GM19099 (cell line): ENCODE results near the gene ECM1.

Source experiments
- POLR2A ChIP-seq: IDR thresholded peaks from 3 replicates; pipeline ENCODE4 v1.6.1; 2011; ENCODE audit warnings: low read depth; ENCODE audit not compliant: insufficient read length; ENCODE audit errors: extremely low read depth

ECM1 gene

DNA sequence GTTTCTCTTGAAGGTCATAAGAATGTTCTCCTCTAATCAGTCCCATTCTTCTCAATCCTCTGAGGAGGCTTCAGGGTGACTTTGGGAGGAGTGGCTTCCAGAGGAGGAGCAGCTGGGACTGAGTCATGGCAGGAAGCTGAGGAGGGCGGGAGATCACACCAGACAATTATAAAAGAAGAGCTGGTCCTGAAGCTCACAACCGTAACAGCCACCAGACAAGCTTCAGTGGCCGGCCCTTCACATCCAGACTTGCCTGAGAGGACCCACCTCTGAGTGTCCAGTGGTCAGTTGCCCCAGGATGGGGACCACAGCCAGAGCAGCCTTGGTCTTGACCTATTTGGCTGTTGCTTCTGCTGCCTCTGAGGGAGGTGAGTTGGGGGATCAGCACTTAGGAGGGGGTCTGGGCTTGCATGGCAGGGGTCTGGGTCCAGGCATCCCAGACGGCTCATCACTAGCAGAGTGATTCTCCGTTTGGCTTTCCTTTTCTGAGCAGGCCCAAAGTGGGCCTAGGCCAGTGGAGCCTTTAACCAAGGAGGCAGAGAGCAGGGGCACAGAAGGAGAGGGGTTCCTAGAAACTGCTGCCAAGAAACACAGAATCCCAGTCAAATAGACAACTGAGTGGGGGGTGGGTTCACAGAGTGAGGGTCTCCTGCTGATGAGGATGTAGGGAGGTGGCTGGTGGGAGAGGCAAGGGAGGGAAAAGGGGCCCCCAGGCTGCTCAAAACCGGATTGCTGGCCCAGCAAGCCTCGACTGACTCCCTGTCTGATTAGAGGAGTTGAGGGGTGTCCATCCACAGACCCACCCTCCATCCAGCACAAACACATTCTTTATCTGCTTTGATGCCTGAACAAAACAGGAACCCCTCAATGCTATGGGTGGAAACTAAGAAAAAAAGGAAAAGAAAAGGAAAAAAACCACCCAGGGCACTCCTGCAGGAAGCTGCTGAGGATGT, at the start of gene ECM1:
Gene ECM1 (plus strand): TSS at position 198 of the 953 bp plus-strand sequence. CDS start 101 bp downstream, at position 299.
- TF ChIP-seq POLR2A: no peak

DNA sequence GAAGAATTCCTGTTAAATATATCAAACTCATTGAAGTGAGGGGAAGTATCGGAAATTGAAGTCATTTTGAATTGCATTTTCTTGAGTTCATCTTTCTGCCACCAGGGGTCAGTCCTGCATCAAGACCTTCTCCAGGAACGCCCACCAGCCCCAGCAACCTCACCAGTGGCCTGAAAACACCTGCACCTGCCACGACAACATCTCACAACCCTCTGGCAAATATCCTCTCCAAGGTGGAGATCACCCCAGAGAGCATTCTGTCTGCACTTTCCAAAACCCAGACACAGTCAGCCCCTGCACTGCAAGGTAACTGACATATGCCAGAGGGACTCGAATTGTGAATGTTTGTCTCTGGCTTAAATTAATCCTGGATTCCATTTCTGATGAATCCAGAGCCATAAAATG, 43.5 kb upstream of the ECM1 start:
- TF ChIP-seq POLR2A: no peak

DNA sequence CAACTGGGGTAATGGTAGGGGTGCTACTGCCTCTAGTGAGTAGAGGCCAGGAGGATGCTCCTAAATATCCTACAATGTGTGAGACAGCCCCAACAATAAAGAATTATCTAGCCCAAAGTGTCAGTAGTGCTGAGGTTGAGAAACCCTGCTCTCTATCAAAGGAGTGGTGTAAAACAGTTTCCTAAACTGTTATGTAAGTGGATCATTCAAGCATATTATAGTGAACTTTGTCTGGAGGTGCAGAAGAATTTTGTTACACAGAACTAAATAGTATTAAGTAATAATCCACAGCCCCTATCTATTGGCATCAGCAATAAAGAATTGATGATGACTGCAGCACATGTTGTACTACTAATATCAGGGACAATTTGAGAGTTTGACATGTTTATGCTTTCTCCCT, 40.9 kb upstream of the ECM1 start:
- no peak for TF ChIP-seq POLR2A

DNA sequence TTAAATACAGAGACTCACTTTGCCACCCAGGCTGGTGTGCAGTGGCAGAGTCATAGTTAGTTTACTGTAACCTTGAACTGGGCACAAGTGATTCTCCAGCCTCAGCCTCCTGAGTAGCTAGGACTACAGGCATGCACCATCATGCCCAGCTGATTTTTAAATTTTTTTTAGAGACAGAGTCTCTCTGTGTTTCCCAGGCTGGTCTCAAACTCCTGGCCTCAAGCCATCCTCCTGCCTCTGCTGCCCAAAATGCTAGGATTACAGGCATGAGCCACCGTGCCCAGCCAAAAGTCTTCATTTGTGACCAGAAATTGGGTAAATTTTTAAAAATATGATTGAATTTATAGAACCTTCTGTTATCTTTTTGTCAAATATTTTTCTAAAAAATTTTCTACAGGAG, 38.6 kb upstream of the ECM1 start:
- no peak for TF ChIP-seq POLR2A

DNA sequence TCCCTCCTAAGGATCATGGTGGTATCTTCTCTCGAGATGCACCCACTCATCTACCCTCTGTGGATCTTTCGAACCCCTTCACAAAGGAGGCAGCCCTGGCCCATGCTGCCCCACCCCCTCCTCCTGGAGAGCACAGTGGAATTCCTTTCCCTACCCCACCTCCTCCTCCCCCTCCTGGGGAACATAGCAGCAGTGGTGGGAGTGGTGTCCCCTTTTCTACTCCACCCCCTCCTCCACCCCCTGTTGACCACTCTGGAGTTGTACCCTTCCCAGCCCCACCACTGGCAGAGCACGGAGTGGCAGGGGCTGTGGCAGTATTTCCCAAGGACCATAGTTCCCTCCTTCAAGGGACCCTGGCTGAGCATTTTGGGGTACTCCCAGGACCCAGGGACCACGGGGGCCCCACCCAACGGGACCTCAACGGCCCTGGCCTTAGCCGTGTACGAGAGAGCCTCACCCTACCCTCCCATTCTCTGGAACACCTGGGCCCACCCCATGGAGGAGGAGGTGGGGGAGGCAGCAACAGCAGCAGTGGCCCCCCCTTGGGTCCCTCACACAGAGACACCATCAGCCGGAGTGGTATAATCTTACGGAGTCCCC, 35.2 kb upstream of the ECM1 start:
- no peak for TF ChIP-seq POLR2A

DNA sequence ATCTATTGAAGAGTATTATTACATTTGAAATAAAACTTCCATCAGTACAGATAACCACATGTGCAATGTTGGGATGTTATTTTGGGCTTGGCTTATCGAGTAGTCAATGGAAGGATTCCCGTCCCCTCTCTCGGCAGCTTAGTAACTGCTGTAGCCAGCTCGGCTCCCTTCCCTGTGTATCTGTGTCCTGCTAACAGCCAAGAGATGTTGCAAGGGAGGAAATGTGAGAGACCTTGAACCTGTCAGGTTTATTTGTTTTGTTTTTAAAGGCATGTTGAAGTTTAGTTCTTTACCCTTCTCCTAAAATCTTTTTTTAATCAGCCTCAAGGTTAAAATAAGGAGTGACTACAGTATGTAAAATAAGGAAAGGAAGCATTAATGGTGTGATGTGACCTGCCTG, 34.2 kb upstream of the ECM1 start:
- TF ChIP-seq POLR2A: no peak

DNA sequence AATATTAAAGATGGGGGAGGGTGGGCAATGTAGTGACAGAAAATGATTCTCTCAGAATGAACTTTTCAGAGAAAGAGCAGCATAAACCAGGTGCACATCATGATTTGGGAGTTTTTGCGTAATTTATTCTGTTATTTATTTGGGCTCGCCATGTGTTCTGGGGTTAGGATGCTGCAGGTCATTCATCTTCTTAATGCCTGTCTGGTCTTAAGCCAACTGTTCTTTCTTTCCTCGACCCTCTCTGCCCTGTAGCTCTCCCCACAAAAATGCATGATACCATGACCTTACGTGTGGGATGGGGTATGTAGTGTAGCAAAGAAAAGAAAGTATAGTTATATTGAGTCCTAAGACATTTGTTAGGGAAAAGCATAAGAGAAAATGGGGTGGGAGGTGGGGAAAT, 33.0 kb upstream of the ECM1 start:
- TF ChIP-seq POLR2A: no peak

DNA sequence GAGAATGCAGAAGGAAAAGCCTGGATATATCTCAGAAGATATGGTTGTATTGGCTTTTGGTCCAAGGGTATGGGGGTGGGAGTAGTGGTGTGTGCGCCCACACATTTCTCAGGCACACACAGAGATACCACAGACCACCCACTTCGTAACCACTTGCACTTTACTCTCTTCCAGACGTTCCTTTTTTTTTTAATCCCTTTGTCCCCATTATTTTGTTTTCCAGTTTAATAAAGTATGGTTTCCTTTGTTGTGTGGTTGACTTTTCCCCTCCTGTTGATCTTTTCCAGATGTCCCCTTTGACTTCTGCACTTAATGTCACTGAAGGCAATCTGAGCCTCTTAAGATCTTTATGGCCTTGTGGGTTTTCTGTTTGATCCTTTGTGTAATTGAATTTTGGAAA, 31.2 kb upstream of the ECM1 start:
- no peak for TF ChIP-seq POLR2A

DNA sequence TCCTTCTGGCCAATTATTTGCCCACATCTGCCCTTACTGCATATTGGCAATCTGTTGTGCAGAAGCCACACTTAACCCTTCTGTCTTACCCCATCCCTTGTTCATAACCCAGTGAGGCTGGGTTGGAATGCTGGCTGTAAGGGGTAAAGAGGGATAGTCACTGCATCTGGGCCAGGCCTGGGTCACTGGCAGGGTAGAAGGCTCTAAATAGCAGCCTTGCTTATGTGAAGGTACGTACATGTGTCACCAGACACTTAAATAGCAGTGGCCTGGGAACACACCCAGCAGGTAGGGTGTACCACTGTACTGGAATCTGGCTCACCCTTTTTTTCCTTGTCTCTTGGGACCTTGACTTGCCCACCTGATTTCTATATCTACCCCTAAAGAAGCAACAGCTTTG, 30.6 kb upstream of the ECM1 start:
- no peak for TF ChIP-seq POLR2A

DNA sequence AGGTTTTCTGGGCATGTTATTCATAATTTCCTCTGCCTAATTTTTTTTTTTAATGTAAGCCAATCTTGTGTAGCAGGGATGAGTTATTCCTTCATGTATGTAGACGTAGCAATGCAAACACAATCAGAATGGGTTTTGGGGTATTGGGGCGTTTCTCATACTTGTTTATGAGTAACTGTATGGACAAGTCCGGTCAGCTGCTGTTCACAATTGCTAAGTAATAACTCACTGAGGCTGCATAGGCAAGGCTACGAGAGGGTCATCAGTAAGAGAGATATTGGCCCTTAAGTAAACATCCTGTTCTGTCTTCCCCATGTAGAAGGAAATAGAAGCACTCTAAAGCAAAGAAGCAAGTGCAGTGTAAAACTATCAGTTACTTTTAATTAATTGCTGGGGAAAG, 30.2 kb upstream of the ECM1 start:
- TF ChIP-seq POLR2A: no peak

DNA sequence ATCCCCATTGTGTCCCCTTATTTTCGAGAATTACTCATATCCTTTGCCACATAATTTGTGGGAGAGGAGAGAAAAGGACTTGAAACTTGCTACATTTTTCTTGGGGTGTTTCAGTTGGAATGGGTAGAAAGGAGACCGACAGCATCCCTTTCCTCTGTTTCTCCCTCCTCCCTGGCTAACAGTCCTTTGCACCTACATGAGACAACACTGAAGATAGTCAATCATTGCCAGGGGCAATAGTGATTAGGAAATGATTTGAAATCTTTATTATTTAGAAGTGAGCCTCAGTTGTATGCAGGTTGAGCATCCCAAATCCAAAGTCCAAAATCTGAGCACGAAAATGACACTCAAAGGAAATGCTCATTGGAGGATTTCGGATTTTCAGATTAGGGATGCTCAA, 28.5 kb upstream of the ECM1 start:
- TF ChIP-seq POLR2A: no peak

DNA sequence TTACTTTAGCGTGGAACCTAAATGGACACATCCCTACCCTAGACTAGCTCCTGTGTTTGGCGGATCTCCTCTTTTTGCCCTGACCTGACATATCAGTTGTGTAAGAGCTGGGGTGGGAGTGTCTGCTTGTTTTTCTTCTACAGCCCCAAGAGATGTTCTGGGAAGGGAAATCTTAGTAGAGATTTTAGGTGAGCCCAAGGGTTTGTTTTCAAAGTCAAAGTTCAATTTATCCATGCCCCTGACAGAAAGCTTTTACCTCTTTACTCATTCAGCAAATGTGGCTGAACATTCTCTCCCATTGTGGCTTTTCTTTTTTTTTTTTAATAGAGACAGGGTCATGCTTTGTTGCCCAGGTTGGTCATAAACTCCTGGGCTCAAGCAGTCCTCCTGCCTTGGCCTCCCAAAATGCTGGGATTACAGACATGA, 28.0 kb upstream of the ECM1 start:
- no peak for TF ChIP-seq POLR2A

DNA sequence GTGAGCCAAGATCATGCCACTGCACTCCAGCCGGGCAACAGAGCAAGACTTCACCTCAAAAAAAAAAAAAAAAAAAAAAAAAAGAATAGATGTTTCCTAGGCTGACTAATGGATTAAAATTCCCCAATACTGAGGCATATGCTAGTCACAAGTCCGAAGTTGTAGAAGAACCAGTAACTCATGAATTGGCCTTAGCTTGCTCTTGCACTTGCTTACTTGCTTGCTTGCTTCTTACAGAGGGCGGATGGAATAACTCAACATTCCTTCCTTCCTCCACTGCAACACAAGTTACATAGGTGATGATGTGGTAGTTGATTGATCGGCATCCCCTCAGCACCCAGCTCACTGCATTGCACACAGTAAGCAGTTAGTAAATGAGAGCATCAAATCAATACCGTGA, 23.5 kb upstream of the ECM1 start:
- TF ChIP-seq POLR2A: no peak

DNA sequence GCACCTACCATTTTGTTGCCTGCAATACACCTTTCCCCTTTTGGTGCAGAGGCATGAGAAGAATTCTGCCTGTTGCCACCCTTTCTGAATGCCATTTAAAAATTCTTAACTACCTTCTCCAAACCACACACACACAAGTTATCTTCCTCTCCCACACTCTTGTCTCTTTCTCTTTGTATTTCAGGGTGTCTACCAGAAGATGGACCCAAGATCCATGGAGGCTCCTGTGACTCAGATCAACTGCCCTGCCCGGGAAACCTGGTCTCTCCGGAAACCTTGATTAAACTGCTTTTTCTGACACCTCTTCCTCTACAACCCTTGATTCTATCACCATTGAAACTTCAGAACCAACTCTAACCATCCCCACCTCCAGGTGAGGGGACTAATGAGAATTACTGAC, 23.0 kb upstream of the ECM1 start:
- TF ChIP-seq POLR2A: no peak

DNA sequence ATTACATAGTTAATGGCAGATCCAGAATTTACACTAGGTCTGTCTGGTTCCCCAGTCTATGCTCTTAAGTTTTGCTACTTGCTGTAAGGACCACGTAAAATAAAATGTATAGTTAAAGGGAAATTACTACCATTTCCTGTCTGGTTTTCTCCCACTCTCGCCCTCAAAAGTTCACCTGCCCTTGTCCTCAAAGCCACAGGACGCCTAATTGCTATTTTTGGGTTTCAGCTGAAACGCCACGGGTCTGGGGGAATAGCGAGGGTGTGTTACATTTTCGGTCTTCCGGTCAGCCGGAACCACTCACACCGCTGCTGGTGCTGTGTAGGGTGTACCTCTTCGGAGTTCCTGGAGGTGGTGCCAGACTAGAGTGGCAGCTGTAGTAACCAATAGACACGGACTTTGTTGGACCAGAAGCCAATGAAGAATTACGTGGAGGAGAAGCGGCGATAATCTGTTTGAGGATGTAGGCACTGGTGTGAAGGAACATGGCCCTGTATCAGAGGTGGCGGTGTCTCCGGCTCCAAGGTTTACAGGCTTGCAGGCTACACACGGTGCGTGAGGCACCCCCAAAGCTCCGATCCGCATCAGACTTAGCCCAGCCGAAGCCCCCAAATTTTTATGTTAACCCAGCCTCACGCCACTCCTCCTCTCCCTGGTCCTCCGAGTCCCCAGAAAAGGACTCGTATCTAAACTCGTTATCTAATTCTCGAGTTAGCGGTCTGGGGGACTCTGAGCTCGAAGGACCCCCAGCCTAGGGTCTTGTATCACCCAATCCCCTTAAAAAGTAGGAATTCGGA, 20.7 kb upstream of the ECM1 start, which contains the start of gene TARS2:
Gene TARS2 (plus strand): TSS at position 454 of the 797 bp plus-strand sequence. CDS start 32 bp downstream, at position 486.
- TF ChIP-seq POLR2A: peak; percentile 90
